GM12873 (cell line): ENCODE measurements around the gene VKORC1.

Source experiments
- CTCF ChIP-seq: IDR thresholded peaks from 2 replicates; pipeline ENCODE4 v1.5.1; 2012; ENCODE audit warnings: low read depth, mild to moderate bottlenecking, moderate library complexity, low read length, control low read depth; ENCODE audit not compliant: insufficient read depth; ENCODE audit errors: missing control alignments

The VKORC1 gene

GRCh38 chr16:31080756-31081419 lies 13.7 kb downstream of the VKORC1 start:
- no peak for TF ChIP-seq CTCF

GRCh38 chr16:31080035-31080629 lies 14.5 kb downstream of the VKORC1 start:
- TF ChIP-seq CTCF, result no peak

GRCh38 chr16:31079342-31079944 lies 15.2 kb downstream of the VKORC1 start:
- TF ChIP-seq CTCF, result no peak

GRCh38 chr16:31078597-31079341 lies 15.8 kb downstream of the VKORC1 start:
- no peak for TF ChIP-seq CTCF

GRCh38 chr16:31077592-31078396 lies 16.8 kb downstream of the VKORC1 start:
- TF ChIP-seq CTCF, result peak; percentile 23

GRCh38 chr16:31077024-31077423 lies 17.6 kb downstream of the VKORC1 start:
- TF ChIP-seq CTCF, result no peak
